Measurements from ENCODE around the gene LRRC4C. TPM values are rescaled to one million over a fixed set of nuclear protein-coding genes. Genes with fewer than 3 reads are reported as not detected.
"Not testable (repeated sequence)": the region's sequence is repeated elsewhere in the genome, so short reads cannot be mapped to it uniquely, and the experiment has no call there.

LRRC4C gene
- total RNA-seq, 1 donor from 2014 or later: not detected

GRCh38 chr11:40186437-40187263 lies 1272.8 kb downstream of the LRRC4C start:
- DNase-seq (ENCODE audit: low read depth, low spot score): no peak

- DNase-seq (ENCODE audit: low read depth, low spot score): no peak
Measured at GRCh38 chr11:40185793-40186192, 1273.7 kb downstream of the LRRC4C start.

GRCh38 chr11:40183073-40184064 lies 1276.1 kb downstream of the LRRC4C start:
- no peak for DNase-seq (ENCODE audit: low read depth, low spot score)

GRCh38 chr11:40179541-40179940 lies 1279.9 kb downstream of the LRRC4C start:
- DNase-seq (ENCODE audit: low read depth, low spot score): no peak

GRCh38 chr11:40178470-40178869 lies 1281.0 kb downstream of the LRRC4C start:
- no peak for DNase-seq (ENCODE audit: low read depth, low spot score)

- DNase-seq (ENCODE audit: low read depth, low spot score): no peak
Measured at GRCh38 chr11:40175980-40176379, 1283.5 kb downstream of the LRRC4C start.

- no peak for DNase-seq (ENCODE audit: low read depth, low spot score)
Measured at GRCh38 chr11:40170078-40170477, 1289.4 kb downstream of the LRRC4C start.

- DNase-seq (ENCODE audit: low read depth, low spot score): no peak
Measured at GRCh38 chr11:40168414-40168813, 1291.0 kb downstream of the LRRC4C start.

GRCh38 chr11:40167805-40168204 lies 1291.6 kb downstream of the LRRC4C start:
- not testable (repeated sequence) for DNase-seq (ENCODE audit: low read depth, low spot score)

GRCh38 chr11:40166892-40167291 lies 1292.6 kb downstream of the LRRC4C start:
- DNase-seq (ENCODE audit: low read depth, low spot score): no peak

- no peak for DNase-seq (ENCODE audit: low read depth, low spot score)
Measured at GRCh38 chr11:40162901-40163883, 1296.3 kb downstream of the LRRC4C start.

- no peak for DNase-seq (ENCODE audit: low read depth, low spot score)
Measured at GRCh38 chr11:40161854-40162410, 1297.5 kb downstream of the LRRC4C start.

GRCh38 chr11:40160418-40160817 lies 1299.0 kb downstream of the LRRC4C start:
- DNase-seq (ENCODE audit: low read depth, low spot score): no peak

- DNase-seq (ENCODE audit: low read depth, low spot score): no peak
Measured at GRCh38 chr11:40149721-40150120, 1309.7 kb downstream of the LRRC4C start.

GRCh38 chr11:40140560-40140959 lies 1318.9 kb downstream of the LRRC4C start:
- DNase-seq (ENCODE audit: low read depth, low spot score): no peak

- no peak for DNase-seq (ENCODE audit: low read depth, low spot score)
Measured at GRCh38 chr11:40139536-40139935, 1319.9 kb downstream of the LRRC4C start.

GRCh38 chr11:40139066-40139465 lies 1320.4 kb downstream of the LRRC4C start:
- no peak for DNase-seq (ENCODE audit: low read depth, low spot score)

- no peak for DNase-seq (ENCODE audit: low read depth, low spot score)
Measured at GRCh38 chr11:40134820-40135570, 1324.5 kb downstream of the LRRC4C start.

GRCh38 chr11:40133498-40133897 lies 1326.0 kb downstream of the LRRC4C start:
- no peak for DNase-seq (ENCODE audit: low read depth, low spot score)

GRCh38 chr11:40132912-40133311 lies 1326.5 kb downstream of the LRRC4C start:
- no peak for DNase-seq (ENCODE audit: low read depth, low spot score)

All from pulmonary artery endothelial cell (primary cell).